DMS53 treated with DMSO at 0.1 percent for 48 hours (cell line): Measurements from ENCODE around the gene CCDC137.

ENCODE experiments used
- DNase-seq: peaks from one replicate; lab custom pipeline; 2025; ENCODE audit not compliant: unreplicated experiment; lab: John Stamatoyannopoulos, UW

The CCDC137 gene

GRCh38 chr17:81700353-81701287, 34.1 kb downstream of the CCDC137 start:
- DNase-seq: no peak

GRCh38 chr17:81701288-81702071, 34.9 kb downstream of the CCDC137 start:
- no peak for DNase-seq

GRCh38 chr17:81702934-81703746, 36.6 kb downstream of the CCDC137 start, which contains the start of gene MRPL12:
TSS of gene MRPL12 (plus strand) at chr17:81703367. CDS start at chr17:81703502, 135 bp downstream.
- DNase-seq: peak; percentile 89

- DNase-seq: no peak
These were observed 37.5 kb downstream of the CCDC137 start for GRCh38 chr17:81703747-81704654.

GRCh38 chr17:81705518-81706231, 39.1 kb downstream of the CCDC137 start:
- DNase-seq: no peak

- DNase-seq: no peak
These were observed 39.7 kb downstream of the CCDC137 start for GRCh38 chr17:81706232-81706611.

- no peak for DNase-seq
These were observed 40.5 kb downstream of the CCDC137 start for GRCh38 chr17:81706757-81707624.

GRCh38 chr17:81707725-81708646, 41.4 kb downstream of the CCDC137 start:
- no peak for DNase-seq

GRCh38 chr17:81708739-81709185, 42.2 kb downstream of the CCDC137 start:
- DNase-seq: no peak

GRCh38 chr17:81710514-81711308, 44.2 kb downstream of the CCDC137 start:
- peak; percentile 45 for DNase-seq

- DNase-seq: peak; percentile 73
These were observed 45.4 kb downstream of the CCDC137 start, which contains the start of gene SLC25A10 for GRCh38 chr17:81711814-81712467. TSS of gene SLC25A10 (plus strand) at chr17:81712284. CDS start at chr17:81712427, 143 bp downstream.

GRCh38 chr17:81712468-81713003, 46.0 kb downstream of the CCDC137 start:
- DNase-seq: no peak

GRCh38 chr17:81713004-81713555, 46.5 kb downstream of the CCDC137 start:
- DNase-seq: no peak

GRCh38 chr17:81713556-81714411, 47.2 kb downstream of the CCDC137 start:
- DNase-seq: no peak
